NCI-H1105 treated with DMSO at 0.1 percent for 48 hours (cell line): ENCODE results near the gene ERICH6B.

Source experiments
- DNase-seq: peaks from one replicate; lab custom pipeline; 2025; lab: John Stamatoyannopoulos, UW

ERICH6B gene

GRCh38 chr13:45500492-45501174 lies 114.9 kb downstream of the ERICH6B start:
- DNase-seq, result no peak

- DNase-seq, result no peak
These were observed 118.6 kb downstream of the ERICH6B start for GRCh38 chr13:45496942-45497341.

DNA sequence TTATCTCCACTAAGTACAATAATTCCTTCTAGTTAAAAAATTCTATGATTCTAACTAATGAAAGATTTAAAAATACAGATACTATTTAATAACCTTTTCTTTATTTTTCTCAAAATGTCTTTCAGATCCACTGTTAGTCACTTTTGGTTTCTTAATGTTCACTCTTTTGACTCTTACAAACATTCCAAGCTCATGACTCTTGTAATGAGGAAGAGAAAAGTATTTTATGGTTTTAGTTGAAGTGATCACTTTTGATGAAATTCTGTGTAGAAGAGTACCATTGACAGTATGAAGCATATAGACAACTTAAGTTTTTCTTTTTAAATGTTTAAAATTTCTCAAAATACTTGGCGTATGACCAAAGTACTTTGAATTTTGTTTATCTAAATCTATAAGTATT lies 123.0 kb downstream of the ERICH6B start:
- no peak for DNase-seq
